Measurements from ENCODE around the gene VWA7.
A peak's percentile ranks its signal among the peaks of the same experiment; 100 is the strongest.
"Not testable (repeated sequence)": the region's sequence is repeated elsewhere in the genome, so short reads cannot be mapped to it uniquely, and the experiment has no call there.

VWA7 gene

DNA sequence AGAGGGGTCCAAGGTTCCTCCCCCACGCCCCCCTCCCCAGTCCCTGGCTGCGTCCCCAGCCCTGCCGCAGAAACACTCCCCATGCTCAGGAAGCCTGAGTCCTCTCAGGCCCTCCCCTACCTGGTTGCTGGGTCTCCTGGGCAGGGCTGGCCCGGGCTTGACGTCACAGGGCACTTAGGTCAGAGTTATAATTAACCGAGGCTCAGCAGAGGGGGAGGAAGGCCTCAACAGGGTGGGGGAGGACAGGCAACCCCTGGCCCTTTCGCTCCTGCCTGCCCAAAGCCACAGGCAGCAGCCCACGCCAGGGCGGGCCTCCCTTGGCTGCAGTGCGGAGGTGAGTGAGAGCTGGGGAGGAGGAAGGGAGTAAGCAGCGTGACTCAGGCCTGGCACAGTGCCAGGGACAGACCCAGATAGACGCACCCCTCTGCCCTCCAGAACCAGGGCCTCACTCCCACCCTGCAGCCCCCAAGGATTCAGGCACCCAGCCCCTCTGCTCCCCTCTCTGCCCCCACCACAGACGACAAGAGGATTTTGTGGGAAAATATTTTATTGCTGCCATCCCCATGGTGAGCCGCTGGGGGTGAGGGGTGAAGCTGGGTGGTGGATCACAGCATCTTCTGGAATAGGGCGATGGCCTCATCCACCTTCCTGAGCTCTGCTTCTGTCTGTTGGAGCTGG lies at the start of gene VWA7:
Gene VWA7, minus strand, starts transcription at position 340 of the 678 bp plus-strand sequence. CDS start 549 bp downstream, outside the sequence.
- DNase-seq, result peak; percentile 9

DNA sequence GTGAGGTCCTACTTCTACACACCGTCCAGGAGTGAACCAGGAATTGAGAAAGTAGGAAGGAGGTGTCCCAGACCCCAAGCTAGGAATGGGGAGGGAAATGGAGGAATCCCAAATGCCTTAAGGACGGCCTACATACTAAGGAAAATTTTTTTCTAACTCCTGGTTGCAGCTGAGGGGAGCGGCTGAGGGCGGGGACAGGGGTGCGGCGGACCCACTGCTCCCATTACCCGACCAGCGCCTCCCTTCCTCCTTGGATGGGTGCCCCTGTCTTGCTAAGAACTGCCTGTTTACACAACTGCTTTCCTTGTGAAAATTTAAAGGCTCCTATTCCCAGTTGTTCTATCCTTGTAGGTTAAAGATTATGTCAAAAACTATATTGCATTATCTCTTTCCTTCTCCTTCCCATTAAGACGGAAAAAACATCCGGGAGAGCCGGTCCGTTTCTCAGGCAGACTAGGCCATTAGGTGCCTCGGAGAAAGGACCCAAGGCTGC lies 49.7 kb upstream of the VWA7 start:
- no peak for DNase-seq

DNA sequence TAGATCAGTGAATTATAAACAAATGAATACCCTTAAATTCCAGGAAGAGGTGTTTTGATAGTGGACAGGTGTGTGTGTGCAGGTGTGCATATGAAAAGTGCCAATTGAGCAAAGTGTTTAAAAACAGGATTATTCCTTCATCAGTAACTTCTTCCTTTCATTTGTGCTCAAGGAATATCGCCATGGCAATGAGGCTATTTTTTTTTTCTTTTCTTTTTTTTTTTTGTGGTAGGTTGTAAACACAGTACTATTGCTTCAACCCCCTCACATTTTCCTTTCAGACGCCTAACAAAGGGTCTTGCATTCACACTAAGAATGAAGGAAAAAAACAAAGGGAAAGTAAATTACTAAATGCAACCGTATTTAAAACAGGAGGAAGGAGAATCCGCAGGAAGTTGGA lies 48.4 kb upstream of the VWA7 start:
- no peak for DNase-seq

GRCh38 chr6:31823592-31824196 lies 46.6 kb upstream of the VWA7 start:
- not testable (repeated sequence) for DNase-seq

GRCh38 chr6:31822036-31822821 lies 45.1 kb upstream of the VWA7 start:
- DNase-seq, result no peak

DNA sequence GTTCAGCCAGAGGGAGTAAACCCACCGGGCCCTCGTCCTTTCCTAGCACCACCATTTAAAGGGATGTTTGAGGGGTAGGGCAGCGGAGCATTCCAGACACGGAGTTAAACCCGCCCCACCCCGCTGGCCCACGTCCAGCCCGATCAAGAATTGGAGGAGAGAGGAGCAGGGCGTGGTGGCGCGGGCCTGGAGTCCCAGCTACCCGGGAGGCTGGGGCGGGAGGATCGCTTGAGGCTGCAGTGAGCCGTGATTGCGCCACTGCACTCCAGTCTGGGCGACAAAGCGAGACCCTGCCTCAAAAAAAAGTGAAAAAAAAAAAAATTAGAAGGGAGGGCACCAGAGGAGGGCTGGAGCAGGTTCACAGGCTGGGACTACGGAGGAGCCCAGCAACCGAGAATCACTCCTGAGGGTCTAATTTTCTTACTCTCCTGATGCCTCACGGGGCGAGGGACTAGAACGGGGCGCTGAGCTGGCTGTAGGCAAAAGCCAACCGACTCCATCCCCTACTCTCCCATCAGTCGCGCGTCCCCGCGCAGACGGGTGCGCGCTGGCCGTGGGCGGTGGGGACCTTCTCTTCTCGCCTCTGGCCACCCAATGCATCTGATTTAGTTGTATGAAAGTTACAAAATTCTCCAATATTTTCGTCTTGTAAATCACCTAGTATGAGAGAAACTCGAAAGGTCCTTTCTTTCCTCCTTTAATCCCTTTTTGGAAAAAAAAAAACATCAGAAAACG lies 44.3 kb upstream of the VWA7 start:
- DNase-seq, result no peak

DNA sequence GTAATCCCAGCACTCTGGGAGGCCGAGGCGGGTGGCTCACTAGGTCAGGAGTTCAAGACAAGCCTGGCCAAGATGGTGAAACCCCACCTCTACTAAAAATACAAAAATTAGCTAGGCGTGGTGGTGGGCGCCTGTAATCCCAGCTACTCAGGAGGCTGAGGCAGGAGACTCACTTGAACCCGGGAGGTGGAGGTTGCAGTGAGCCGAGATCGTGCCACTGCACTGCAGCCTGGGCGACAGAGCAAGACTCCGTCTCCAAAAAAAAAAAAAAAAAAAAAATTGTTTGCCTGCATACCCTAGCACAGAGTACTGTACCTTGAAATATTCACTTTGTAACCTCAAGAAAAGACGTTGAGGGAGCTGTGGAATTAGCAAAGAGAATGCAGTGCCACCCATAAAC lies 43.3 kb upstream of the VWA7 start:
- not testable (repeated sequence) for DNase-seq

- DNase-seq, result no peak
Observed at GRCh38 chr6:31819871-31820299, 42.8 kb upstream of the VWA7 start.

- not testable (repeated sequence) for DNase-seq
Observed at GRCh38 chr6:31817929-31818511, 40.9 kb upstream of the VWA7 start.

DNA sequence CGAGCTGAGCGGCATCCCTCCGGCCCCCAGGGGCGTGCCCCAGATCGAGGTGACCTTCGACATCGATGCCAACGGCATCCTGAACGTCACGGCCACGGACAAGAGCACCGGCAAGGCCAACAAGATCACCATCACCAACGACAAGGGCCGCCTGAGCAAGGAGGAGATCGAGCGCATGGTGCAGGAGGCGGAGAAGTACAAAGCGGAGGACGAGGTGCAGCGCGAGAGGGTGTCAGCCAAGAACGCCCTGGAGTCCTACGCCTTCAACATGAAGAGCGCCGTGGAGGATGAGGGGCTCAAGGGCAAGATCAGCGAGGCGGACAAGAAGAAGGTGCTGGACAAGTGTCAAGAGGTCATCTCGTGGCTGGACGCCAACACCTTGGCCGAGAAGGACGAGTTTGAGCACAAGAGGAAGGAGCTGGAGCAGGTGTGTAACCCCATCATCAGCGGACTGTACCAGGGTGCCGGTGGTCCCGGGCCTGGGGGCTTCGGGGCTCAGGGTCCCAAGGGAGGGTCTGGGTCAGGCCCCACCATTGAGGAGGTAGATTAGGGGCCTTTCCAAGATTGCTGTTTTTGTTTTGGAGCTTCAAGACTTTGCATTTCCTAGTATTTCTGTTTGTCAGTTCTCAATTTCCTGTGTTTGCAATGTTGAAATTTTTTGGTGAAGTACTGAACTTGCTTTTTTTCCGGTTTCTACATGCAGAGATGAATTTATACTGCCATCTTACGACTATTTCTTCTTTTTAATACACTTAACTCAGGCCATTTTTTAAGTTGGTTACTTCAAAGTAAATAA lies 40.2 kb upstream of the VWA7 start:
- not testable (repeated sequence) for DNase-seq

DNA sequence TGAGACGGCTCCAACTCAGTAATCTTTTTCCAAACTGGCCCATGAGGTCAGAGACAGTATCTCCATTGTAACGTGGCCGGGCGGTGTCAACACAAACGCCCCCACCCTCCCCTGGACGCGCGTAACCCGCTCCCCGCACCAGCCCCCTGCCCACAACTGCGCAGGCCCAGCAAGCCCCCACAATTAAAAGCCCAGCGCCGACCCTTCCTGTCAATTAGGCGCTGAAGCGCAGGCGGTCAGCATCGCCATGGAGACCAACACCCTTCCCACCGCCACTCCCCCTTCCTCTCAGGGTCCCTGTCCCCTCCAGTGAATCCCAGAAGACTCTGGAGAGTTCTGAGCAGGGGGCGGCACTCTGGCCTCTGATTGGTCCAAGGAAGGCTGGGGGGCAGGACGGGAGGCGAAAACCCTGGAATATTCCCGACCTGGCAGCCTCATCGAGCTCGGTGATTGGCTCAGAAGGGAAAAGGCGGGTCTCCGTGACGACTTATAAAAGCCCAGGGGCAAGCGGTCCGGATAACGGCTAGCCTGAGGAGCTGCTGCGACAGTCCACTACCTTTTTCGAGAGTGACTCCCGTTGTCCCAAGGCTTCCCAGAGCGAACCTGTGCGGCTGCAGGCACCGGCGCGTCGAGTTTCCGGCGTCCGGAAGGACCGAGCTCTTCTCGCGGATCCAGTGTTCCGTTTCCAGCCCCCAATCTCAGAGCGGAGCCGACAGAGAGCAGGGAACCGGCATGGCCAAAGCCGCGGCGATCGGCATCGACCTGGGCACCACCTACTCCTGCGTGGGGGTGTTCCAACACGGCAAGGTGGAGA lies 38.1 kb upstream of the VWA7 start, which contains the start of the genes HSPA1A and HSPA1L:
Gene HSPA1A, plus strand, starts transcription at position 519 of the 814 bp plus-strand sequence. Its CDS starts 214 bp downstream, at position 733.
Gene HSPA1L, minus strand, starts transcription at position 259 of the 814 bp plus-strand sequence. CDS start 3,311 bp downstream, outside the sequence.
- DNase-seq, result peak; percentile 89

DNA sequence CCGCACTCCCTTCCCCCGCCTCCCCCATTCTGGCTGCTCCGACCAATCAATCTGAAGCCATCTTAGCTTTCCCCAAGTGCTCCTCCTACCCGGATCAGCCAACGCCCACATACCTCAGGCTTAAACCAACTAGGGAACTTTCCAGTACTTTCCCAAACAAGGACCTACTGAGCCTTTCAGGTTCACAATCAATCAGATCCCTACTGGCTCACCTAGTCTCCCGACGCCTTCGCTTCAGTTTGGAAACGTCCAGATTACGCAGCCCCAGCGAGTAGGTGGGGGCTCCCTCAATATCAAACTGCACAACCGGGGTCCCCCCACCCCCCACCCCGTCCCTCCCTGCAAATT lies 37.5 kb upstream of the VWA7 start:
- peak; percentile 85 for DNase-seq

GRCh38 chr6:31813465-31813849 lies 36.3 kb upstream of the VWA7 start:
- DNase-seq, result no peak

GRCh38 chr6:31811645-31812044 lies 34.5 kb upstream of the VWA7 start:
- DNase-seq, result no peak

DNA sequence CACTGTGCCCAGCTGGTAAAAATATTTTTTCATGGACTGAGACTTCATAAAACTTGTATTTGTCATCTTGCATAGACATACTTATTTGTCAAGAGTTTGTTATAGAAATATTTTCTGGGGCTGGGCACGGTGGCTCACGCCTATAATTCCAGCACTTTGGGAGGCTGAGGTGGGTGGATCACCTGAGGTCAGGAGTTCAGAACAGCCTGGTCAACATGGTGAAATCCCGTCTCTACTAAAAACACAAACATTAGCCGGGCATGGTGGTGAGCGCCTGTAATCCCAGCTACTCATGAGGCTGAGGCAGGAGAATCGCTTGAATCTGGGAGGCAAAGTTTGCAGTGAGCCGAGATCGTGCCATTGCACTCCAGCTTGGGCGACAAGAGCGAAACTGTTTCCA lies 31.5 kb upstream of the VWA7 start:
- DNase-seq, result not testable (repeated sequence)

DNA sequence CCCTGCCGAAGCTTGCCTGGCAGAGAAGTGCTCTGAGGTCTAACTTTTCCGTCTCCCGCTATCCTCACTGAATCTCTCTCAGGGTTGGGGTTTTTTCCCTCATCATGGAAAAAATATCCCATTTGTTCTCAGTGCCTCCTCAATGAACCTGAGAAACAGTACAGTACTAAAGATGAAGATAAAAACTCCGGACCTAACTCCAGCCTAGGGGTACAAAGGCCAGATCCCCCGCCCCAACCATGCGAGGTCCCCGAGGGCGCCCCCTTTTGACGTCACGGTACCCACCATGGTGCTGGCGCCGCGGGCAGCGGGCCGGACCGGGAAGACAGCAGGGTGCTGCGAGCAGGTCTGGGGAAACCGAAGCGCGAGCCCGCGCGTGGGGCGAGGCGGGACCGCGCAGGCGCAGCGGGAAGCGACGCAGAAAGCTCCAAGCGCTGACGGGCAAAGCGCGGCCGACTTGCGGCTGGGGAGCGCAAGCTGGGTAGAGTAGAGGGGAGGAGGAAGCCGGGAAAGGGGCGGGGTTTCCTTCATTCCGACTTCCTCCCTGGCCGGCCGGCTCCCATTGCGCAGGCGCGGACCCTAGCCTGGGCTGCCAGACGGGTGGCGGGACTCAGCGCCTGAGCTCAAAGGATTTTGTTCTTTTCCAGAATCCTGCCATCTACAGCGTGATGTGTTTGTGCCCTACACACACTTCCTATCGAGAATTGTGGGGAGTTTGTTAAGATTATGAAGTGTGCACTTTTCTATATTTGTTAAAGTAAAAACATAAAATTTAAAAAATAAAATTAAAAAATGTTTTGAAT lies 29.5 kb upstream of the VWA7 start, which contains the start of gene LSM2:
Gene LSM2, minus strand, starts transcription at position 497 of the 803 bp plus-strand sequence. Its CDS starts 209 bp downstream, at position 288.
- DNase-seq, result peak; percentile 88

DNA sequence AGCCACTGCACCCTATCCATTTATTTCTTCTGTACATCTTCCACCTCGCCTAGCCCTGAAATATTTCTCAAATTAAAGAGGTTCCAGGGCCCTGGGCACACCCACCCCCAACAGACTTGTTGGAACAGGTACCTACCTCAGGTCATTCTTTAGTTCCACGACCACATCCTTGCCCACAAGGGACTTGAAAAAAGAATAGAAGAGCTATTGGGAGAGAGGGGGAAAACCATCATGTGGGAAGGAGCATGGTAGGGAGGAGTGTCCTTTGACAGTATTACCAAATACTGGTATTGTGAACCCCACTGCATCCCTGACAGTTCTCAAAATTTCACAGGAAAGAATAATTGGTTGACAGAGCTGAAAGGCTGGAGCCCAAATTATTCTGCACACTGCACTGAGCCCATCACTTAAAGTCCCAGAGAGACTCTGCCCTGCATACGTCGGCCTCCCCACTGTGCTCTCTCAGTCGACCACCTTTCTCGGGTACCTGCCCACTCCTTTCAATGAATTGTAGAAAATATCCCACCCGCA lies 28.9 kb upstream of the VWA7 start:
- DNase-seq, result no peak

- not testable (repeated sequence) for DNase-seq
Observed at GRCh38 chr6:31801031-31801927, 24.2 kb upstream of the VWA7 start.

All from NCI-H1092 (cell line).